ENCODE measurements around the gene ADAT3. TPM values are rescaled to one million over a fixed set of nuclear protein-coding genes. Genes with fewer than 3 reads are reported as not detected.

The ADAT3 gene
- total RNA-seq, 1 donor, result 3.3 TPM

- peak; percentile 100 for DNase-seq (ENCODE audit: insufficient read length, low spot score, missing footprints)
- Histone ChIP-seq H3K36me3 (ENCODE audit: insufficient read depth, low read length) (no peaks in the 10 kb centered on the region), H3K4me2 (ENCODE audit: insufficient read depth, low read length) (peak overlapping the region; percentile 77), H4K20me1 (ENCODE audit: insufficient read depth, low read length) (peaks cover 76% of the 10 kb centered on the region), H3K4me1 (ENCODE audit: insufficient read depth, low read length) (peaks cover 34% of the 10 kb centered on the region), H3K27ac (ENCODE audit: low read depth, low read length) (peak overlapping the region; percentile 45), H3K9me3 (ENCODE audit: low read depth, low read length) (no peaks in the 10 kb centered on the region), H3K27me3 (ENCODE audit: insufficient read depth, low read length) (no peaks in the 10 kb centered on the region), H3K4me3 (ENCODE audit: insufficient read depth, low read length) (peak overlapping the region; percentile 61), H3K79me2 (ENCODE audit: insufficient read depth, low read length) (peaks cover 100% of the 10 kb centered on the region), H2AFZ (ENCODE audit: low read length) (peak overlapping the region; percentile 35)
- TF ChIP-seq, protein P1, sequence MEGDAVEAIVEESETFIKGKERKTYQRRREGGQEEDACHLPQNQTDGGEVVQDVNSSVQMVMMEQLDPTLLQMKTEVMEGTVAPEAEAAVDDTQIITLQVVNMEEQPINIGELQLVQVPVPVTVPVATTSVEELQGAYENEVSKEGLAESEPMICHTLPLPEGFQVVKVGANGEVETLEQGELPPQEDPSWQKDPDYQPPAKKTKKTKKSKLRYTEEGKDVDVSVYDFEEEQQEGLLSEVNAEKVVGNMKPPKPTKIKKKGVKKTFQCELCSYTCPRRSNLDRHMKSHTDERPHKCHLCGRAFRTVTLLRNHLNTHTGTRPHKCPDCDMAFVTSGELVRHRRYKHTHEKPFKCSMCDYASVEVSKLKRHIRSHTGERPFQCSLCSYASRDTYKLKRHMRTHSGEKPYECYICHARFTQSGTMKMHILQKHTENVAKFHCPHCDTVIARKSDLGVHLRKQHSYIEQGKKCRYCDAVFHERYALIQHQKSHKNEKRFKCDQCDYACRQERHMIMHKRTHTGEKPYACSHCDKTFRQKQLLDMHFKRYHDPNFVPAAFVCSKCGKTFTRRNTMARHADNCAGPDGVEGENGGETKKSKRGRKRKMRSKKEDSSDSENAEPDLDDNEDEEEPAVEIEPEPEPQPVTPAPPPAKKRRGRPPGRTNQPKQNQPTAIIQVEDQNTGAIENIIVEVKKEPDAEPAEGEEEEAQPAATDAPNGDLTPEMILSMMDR (IDR thresholded peaks at IDR 0.05; ENCODE audit: extremely low read depth, low read depth, low read length), result no peak
Observed at GRCh38 chr19:1856698-1857603, 48.2 kb upstream of the ADAT3 start.

DNA sequence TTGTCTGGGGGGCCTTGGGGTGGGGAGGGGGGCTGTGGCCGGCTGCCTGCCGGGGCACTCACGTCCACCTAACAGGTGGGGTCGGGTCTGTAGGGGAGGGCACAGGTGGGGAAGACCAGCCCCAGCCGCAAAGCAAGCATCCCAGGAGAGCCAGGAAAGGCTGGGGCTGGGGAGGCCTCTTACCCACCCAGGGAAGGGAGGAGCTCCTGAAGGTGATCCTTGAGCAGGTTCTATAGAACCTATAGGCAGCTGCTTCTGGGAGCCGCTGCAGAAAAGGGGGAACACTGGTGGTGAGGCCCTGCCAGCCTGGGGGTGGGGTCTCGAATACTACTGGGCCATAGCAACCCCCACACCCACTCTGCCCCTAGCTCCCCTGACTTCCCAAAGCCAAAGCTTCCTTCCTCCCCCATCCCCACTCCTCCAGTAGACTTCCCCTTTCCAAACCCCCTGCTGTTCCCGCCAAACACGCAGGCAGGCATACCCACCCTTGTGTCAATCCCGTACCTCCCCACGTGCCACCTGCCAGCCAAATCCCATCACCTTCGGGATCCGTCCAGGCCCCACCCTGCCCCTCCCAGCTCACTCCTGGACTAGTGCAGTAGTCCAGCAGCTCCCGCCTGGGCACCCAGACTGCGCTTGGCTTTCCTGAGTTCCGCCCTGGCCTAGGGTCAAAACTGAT is 47.4 kb upstream of the ADAT3 start:
- H3K79me2 ChIP-seq (ENCODE audit: insufficient read depth, low read length), result peaks cover 99% of the 10 kb centered on the region
- no peak for DNase-seq (ENCODE audit: insufficient read length, low spot score, missing footprints)
- H2AFZ ChIP-seq (ENCODE audit: low read length), result no peak overlapping the region
- no peaks in the 10 kb centered on the region for H3K9me3 ChIP-seq (ENCODE audit: low read depth, low read length)
- H3K36me3 ChIP-seq (ENCODE audit: insufficient read depth, low read length), result no peaks in the 10 kb centered on the region
- peak overlapping the region; percentile 45 for H3K27ac ChIP-seq (ENCODE audit: low read depth, low read length)
- peak overlapping the region; percentile 77 for H3K4me2 ChIP-seq (ENCODE audit: insufficient read depth, low read length)
- no peaks in the 10 kb centered on the region for H3K27me3 ChIP-seq (ENCODE audit: insufficient read depth, low read length)
- TF ChIP-seq, protein P1 (IDR thresholded peaks at IDR 0.05; ENCODE audit: extremely low read depth, low read depth, low read length), result no peak
- H3K4me3 ChIP-seq (ENCODE audit: insufficient read depth, low read length), result peak overlapping the region; percentile 61
- H4K20me1 ChIP-seq (ENCODE audit: insufficient read depth, low read length), result peaks cover 77% of the 10 kb centered on the region
- peaks cover 34% of the 10 kb centered on the region for H3K4me1 ChIP-seq (ENCODE audit: insufficient read depth, low read length)

DNA sequence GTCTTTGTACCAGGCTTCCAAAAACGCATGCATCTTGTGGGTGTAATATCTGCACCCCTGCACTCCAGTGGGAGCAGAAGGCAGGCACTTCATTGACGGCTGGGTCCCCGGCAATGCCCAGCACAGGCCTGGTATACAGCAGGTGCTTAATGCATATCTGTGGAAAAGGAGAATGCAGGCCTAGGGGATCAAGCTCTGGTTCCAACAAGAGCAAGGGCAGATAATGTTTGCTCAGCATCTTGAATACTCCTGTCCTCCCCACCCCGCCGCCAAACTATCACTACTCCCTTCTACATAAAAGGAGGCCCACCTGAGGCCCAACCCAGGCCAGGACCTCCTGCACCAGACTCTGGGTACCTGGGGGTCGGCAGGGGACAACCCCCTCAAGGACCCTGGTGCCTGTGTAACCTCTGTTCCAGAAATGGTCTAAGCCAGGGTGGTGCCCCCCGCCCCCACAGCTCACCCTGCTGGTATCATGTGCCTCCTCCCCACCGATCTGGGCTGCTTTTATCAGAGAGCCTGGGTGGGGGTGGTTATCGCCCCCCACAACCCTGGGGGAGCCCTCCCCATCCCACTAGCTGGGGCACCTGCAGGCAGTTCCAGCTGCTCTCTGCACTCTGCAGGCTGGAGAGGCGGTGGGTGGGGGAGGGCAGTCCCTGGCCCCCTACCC is 46.7 kb upstream of the ADAT3 start:
- Histone ChIP-seq H3K4me3 (ENCODE audit: insufficient read depth, low read length) (no peak overlapping the region), H4K20me1 (ENCODE audit: insufficient read depth, low read length) (peaks cover 70% of the 10 kb centered on the region), H3K4me1 (ENCODE audit: insufficient read depth, low read length) (peaks cover 33% of the 10 kb centered on the region)

More for the DNA sequence above, 46.7 kb upstream of the ADAT3 start:
- Histone ChIP-seq H3K36me3 (ENCODE audit: insufficient read depth, low read length) (no peaks in the 10 kb centered on the region), H2AFZ (ENCODE audit: low read length) (no peak overlapping the region), H3K27ac (ENCODE audit: low read depth, low read length) (peak overlapping the region; percentile 8), H3K4me2 (ENCODE audit: insufficient read depth, low read length) (no peak overlapping the region), H3K9me3 (ENCODE audit: low read depth, low read length) (no peaks in the 10 kb centered on the region), H3K27me3 (ENCODE audit: insufficient read depth, low read length) (no peaks in the 10 kb centered on the region), H3K79me2 (ENCODE audit: insufficient read depth, low read length) (peaks cover 94% of the 10 kb centered on the region)
- TF ChIP-seq, protein P1 (IDR thresholded peaks at IDR 0.05; ENCODE audit: extremely low read depth, low read depth, low read length), result no peak
- no peak for DNase-seq (ENCODE audit: insufficient read length, low spot score, missing footprints)
